Measurements from ENCODE around the gene CD2AP.

GRCh38 chr6:47495207-47495606 is 17.6 kb downstream of the CD2AP start:
- TF ChIP-seq, protein P1, sequence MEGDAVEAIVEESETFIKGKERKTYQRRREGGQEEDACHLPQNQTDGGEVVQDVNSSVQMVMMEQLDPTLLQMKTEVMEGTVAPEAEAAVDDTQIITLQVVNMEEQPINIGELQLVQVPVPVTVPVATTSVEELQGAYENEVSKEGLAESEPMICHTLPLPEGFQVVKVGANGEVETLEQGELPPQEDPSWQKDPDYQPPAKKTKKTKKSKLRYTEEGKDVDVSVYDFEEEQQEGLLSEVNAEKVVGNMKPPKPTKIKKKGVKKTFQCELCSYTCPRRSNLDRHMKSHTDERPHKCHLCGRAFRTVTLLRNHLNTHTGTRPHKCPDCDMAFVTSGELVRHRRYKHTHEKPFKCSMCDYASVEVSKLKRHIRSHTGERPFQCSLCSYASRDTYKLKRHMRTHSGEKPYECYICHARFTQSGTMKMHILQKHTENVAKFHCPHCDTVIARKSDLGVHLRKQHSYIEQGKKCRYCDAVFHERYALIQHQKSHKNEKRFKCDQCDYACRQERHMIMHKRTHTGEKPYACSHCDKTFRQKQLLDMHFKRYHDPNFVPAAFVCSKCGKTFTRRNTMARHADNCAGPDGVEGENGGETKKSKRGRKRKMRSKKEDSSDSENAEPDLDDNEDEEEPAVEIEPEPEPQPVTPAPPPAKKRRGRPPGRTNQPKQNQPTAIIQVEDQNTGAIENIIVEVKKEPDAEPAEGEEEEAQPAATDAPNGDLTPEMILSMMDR (IDR thresholded peaks at IDR 0.05; ENCODE audit: low read depth, low read length, missing input control): no peak
- no peak for TF ChIP-seq JUND (IDR thresholded peaks at IDR 0.05)
- TF ChIP-seq GABPA (IDR thresholded peaks at IDR 0.05 in 1 of 2, conservative IDR thresholded peaks at IDR 0.05 in 1 of 2): no peak
- no peak for TF ChIP-seq REST (IDR thresholded peaks at IDR 0.05)
- no peak for TF ChIP-seq HNF4A (conservative IDR thresholded peaks at IDR 0.05)
- no peak for TF ChIP-seq TAF1 (conservative IDR thresholded peaks at IDR 0.05)
- no peak for TF ChIP-seq SP1 (IDR thresholded peaks at IDR 0.05)
- no peak for TF ChIP-seq FOXA1 (IDR thresholded peaks at IDR 0.05)
- no peak for TF ChIP-seq YY1 (IDR thresholded peaks at IDR 0.05)
- no peak for TF ChIP-seq EGR1 (IDR thresholded peaks at IDR 0.05; ENCODE audit: low read depth in 2 of 2)
- TF ChIP-seq ATF3 (IDR thresholded peaks at IDR 0.05): no peak
- no peak for TF ChIP-seq MAX (IDR thresholded peaks at IDR 0.05)

Measured in liver (tissue), 3 donors.